Measurements from ENCODE around the gene SERPINB1. TPM values are rescaled to one million over a fixed set of nuclear protein-coding genes. Genes with fewer than 3 reads are reported as not detected.

Gene SERPINB1
- total RNA-seq, 4 donors from 2014 or later = 12.6 to 41.1 (median 17.6) TPM

- no peak for TF ChIP-seq POLR2A (IDR thresholded peaks at IDR 0.05)
- TF ChIP-seq, protein P1, sequence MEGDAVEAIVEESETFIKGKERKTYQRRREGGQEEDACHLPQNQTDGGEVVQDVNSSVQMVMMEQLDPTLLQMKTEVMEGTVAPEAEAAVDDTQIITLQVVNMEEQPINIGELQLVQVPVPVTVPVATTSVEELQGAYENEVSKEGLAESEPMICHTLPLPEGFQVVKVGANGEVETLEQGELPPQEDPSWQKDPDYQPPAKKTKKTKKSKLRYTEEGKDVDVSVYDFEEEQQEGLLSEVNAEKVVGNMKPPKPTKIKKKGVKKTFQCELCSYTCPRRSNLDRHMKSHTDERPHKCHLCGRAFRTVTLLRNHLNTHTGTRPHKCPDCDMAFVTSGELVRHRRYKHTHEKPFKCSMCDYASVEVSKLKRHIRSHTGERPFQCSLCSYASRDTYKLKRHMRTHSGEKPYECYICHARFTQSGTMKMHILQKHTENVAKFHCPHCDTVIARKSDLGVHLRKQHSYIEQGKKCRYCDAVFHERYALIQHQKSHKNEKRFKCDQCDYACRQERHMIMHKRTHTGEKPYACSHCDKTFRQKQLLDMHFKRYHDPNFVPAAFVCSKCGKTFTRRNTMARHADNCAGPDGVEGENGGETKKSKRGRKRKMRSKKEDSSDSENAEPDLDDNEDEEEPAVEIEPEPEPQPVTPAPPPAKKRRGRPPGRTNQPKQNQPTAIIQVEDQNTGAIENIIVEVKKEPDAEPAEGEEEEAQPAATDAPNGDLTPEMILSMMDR (IDR thresholded peaks at IDR 0.05) = no peak
- no peak overlapping the region for H3K4me3 ChIP-seq (ENCODE audit: low read depth, poor library complexity, severe bottlenecking)
- no peak for DNase-seq (ENCODE audit: low spot score in 2 of 2)
- intact Hi-C loops (cut with DNase I; ENCODE audit: low total_unique reads) = loop anchor here (10.0 kb wide), 1 partner anchor 56 kb away; no protein-coding TSS in a partner anchor
- WGBS, 2 donors = 87 to 88% methylated on average over 4 of the region's 4 CpGs
Observed at GRCh38 chr6:2859185-2859700, 17.6 kb upstream of the SERPINB1 start.

DNA sequence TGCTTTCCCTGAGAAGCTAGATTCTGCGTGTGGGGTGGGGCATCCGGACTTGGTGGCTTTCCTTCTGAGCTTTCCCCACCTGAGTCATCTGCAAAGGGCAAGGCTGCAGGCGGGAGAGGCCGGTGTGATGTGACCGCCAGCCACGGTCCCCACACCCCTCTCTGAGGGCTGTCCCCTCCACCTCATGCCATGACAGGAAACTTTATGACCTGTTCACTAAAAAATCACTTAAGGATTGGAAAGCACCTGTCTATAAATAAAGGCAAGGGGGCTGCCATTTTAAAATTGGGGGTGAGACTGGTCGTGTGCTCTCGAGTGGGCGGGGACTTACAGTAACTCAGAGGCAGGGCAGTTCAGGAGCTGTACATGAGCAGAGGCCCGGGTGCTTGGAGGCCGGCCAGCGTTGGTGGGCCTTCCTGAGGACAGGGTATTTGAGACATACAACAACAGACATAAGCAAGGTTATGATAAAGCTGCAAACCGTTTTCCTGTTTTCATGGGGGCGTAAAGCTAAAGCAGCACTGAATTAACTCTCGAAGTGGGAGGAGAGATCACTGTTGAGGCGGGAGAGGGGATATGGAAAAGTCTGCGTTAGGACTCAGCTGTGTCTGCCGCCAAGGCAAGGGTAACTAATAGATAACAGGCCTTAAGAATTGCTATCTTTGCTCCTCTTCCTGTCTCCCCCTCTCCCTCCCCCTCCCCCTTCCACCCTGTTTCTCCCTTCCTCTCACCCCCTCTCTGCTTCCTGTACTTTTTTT lies 16.1 kb upstream of the SERPINB1 start:
- no peak for DNase-seq (ENCODE audit: low spot score in 2 of 2)
- 45 to 57% methylated on average over 18 of the region's 18 CpGs for WGBS, 2 donors
- TF ChIP-seq POLR2A (IDR thresholded peaks at IDR 0.05) = no peak
- TF ChIP-seq, protein P1 (IDR thresholded peaks at IDR 0.05) = no peak
- intact Hi-C loops (cut with DNase I; ENCODE audit: low total_unique reads) = loop anchor here (10.0 kb wide), 1 partner anchor 57 kb away; no protein-coding TSS in a partner anchor
- H3K4me3 ChIP-seq (ENCODE audit: low read depth, poor library complexity, severe bottlenecking) = no peak overlapping the region

DNA sequence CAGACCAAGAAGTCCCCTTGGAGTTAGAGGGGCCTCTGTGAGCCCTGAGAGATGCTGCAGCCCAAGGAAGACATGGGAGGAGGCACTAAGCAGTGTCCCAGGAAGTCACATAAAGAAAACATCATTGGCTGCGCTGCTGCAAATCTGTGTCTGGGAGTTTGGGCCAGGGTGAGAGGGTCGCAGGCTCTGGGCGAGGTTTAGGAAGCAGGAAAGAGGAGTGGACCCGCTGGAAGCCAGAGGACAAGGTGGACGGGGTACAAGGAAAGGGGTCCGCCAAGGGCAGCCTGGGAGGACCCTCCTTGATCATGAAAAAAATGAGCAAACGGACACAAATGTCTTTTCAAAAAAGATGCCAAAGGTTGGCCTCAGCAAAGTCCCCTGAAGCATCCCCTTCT lies 15.5 kb upstream of the SERPINB1 start:
- no peak overlapping the region for H3K4me3 ChIP-seq (ENCODE audit: low read depth, poor library complexity, severe bottlenecking)
- DNase-seq (ENCODE audit: low spot score in 2 of 2) = no peak
- WGBS, 2 donors = 76 to 88% methylated on average over 7 of the region's 7 CpGs
- no peak for TF ChIP-seq POLR2A (IDR thresholded peaks at IDR 0.05)
- TF ChIP-seq, protein P1 (IDR thresholded peaks at IDR 0.05) = no peak
- intact Hi-C loops (cut with DNase I; ENCODE audit: low total_unique reads) = loop anchor here (10.0 kb wide), 1 partner anchor 58 kb away; no protein-coding TSS in a partner anchor

DNA sequence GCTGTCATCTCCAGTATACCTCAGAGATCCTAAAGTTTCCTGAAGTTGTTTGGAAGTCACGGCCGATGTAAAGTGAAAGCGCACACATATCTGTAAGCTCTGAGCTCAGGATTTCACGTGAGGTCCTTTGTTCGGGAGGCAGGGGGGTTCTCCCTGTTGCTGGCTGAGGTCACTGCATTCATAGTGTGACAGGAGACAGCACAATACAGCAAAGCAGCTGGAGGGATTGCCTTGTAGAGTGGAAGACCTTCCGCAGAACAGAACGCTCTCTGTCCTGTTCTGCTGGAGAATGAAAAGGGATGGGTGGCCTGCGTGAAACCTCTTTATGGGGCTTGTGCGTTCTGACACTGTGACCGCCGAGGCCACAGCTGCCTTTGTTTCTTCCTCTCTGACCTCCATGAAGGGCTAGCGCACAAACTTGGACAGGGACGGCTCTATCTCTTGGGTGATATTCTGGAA lies 13.4 kb upstream of the SERPINB1 start:
- intact Hi-C loops (cut with DNase I; ENCODE audit: low total_unique reads) = loop anchor here (10.0 kb wide), 1 partner anchor 60 kb away; no protein-coding TSS in a partner anchor
- no peak for DNase-seq (ENCODE audit: low spot score in 2 of 2)
- TF ChIP-seq POLR2A (IDR thresholded peaks at IDR 0.05) = no peak
- TF ChIP-seq, protein P1 (IDR thresholded peaks at IDR 0.05) = no peak
- no peak overlapping the region for H3K4me3 ChIP-seq (ENCODE audit: low read depth, poor library complexity, severe bottlenecking)
- 81 to 82% methylated on average over 13 of the region's 13 CpGs for WGBS, 2 donors

DNA sequence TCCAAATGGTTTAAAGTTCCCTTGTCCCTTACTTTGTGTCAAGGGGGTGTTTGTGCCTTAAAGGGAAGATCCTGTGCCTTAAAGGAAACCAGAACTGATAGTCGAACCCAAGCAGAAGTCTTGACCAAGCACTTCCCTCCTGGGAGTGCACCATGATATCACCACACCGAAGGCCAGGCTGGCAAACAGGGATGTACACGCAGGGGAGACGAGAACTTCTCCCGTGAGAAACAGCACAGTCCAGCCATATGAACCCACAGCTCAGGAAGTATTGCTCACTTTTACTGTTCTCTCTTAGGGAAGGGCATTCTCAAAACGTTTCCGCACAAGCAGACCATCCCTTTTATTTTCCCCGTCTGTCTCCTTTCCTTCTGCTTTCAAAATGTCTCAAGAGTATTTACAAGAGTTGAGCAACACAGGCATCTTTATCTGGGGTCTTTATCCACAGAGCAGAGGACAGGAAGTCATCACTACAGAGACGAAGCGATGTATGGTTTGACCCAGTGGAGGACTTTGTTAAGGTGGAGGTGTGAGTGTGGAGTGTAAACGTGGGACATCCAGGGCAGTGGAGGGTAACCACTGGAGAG lies 12.8 kb upstream of the SERPINB1 start:
- intact Hi-C loops (cut with DNase I; ENCODE audit: low total_unique reads) = loop anchor here (10.0 kb wide), 1 partner anchor 60 kb away; no protein-coding TSS in a partner anchor
- 51 to 58% methylated on average over 11 of the region's 11 CpGs for WGBS, 2 donors
- no peak overlapping the region for H3K4me3 ChIP-seq (ENCODE audit: low read depth, poor library complexity, severe bottlenecking)
- TF ChIP-seq POLR2A (IDR thresholded peaks at IDR 0.05) = no peak
- TF ChIP-seq, protein P1 (IDR thresholded peaks at IDR 0.05) = no peak
- DNase-seq (ENCODE audit: low spot score in 2 of 2) = no peak
